ENCODE measurements around the gene ZMYND12.

The ZMYND12 gene

DNA sequence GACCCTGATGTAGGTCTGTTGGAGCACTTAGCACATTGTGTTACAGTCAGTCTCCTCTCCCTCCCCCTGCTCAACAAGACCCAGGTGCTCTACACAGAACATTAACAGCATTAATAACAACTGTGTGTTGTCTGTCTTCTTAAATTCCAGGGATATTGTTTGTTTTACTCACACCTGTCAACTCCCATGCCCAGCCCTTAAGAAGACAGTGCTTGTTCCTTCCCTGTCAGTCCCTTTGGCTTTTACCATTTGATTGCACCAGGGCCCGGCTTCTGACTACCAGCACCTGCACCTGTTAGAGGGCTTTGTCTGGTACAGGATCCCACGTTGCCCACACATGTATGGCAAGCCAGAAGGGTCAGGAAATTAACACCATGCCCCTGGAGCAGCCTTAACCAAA lies 63.6 kb downstream of the ZMYND12 start:
- no peak for DNase-seq (ENCODE audit: low read depth)

DNA sequence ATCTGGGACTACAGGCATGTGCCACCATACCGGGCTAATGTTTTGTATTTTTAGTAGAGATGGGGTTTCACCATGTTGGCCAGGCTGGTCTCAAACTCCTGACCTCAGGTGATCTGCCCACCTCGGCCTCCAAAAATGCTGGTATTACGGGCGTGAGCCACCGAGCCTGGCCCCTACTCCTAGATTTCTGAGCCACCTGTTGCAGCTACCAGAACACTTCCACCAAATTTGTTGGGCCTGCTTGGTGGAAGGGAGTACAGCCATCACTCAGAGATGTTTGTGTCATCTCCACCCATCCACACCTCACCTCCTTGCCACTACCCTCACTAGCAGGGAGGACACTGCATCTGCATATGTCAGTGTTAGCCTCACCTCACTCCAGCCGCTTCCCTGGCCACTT lies 69.8 kb downstream of the ZMYND12 start:
- DNase-seq (ENCODE audit: low read depth): no peak

GRCh38 chr1:42385283-42385682 lies 70.5 kb downstream of the ZMYND12 start:
- DNase-seq (ENCODE audit: low read depth): peak; percentile 18

- DNase-seq (ENCODE audit: low read depth): no peak
Observed at GRCh38 chr1:42381280-42381673, 74.5 kb downstream of the ZMYND12 start.

- DNase-seq (ENCODE audit: low read depth): peak; percentile 53
Observed at GRCh38 chr1:42380586-42381279, 75.1 kb downstream of the ZMYND12 start, which contains the start of gene RIMKLA. Gene RIMKLA, plus strand, starts transcription at chr1:42380792. Its CDS starts 143 bp downstream, at chr1:42380935.

All from EH (cell line).